HepG2 (cell line): ENCODE measurements around the gene GRAP. TPM values are rescaled to one million over a fixed set of nuclear protein-coding genes. Genes with fewer than 3 reads are reported as not detected.

Source experiments
- ARID2 ChIP-seq: sonication (generic); formaldehyde crosslinking; IDR thresholded peaks from 2 replicates; pipeline ENCODE4 v1.8.1; 2022; ENCODE audit warnings: mild to moderate bottlenecking, missing genetic modification reagents, borderline replicate concordance
- HNRNPH1 ChIP-seq: fragments of 200-400 bp; formaldehyde crosslinking; optimal IDR thresholded peaks from 2 replicates; pipeline ENCODE3; 2017; ENCODE audit warnings: mild to moderate bottlenecking, low read depth, low read length
- SOX6 ChIP-seq, 2 experiments: fragments of 450-650 bp in 1 of 2; sonication (generic) in 1 of 2; formaldehyde crosslinking in 1 of 2; IDR thresholded peaks; 2 replicates each; pipeline versions ENCODE4 v1.4.0 to v1.6.1; 2017 to 2020; ENCODE audit warnings: antibody characterized with exemption in 1 of 2, mild to moderate bottlenecking in 1 of 2, missing genetic modification reagents in 1 of 2
- SUZ12 ChIP-seq: fragments of 150-350 bp; IDR thresholded peaks from 2 replicates; pipeline ENCODE4 v1.6.1; 2014; ENCODE audit warnings: low read depth, low read length
- ZNF441 ChIP-seq: sonication (generic); formaldehyde crosslinking; IDR thresholded peaks from 2 replicates; pipeline ENCODE4 v1.7.0; 2021; ENCODE audit warnings: missing genetic modification reagents, borderline replicate concordance
- ZNF879 ChIP-seq: sonication (generic); formaldehyde crosslinking; IDR thresholded peaks from 2 replicates; pipeline ENCODE4 v1.8.1; 2023; ENCODE audit warnings: missing genetic modification reagents
- polyA plus RNA-seq, 8 experiments: library from polyadenylated mRNA; depleted of rRNA in 3 of 8; stranded (reverse) in 7 of 8; unstranded in 1 of 8; fragments of >200 nt; fragmentation: Illumina TruSeq in 4 of 8; extraction: Trizol in 4 of 8; gene quantifications; 2 replicates each; pipeline versions ENCODE4 v1.2.1 to v1.2.3, GENCODE V29; 2011 to 2016; ENCODE audit warnings: low read depth in 4 of 8, missing spikeins in 1 of 8, mixed read lengths in 1 of 8; ENCODE audit not compliant: insufficient read depth in 1 of 8
- total RNA-seq, 5 experiments: library from RNA; depleted of rRNA; stranded (reverse); fragments of >200 nt; fragmentation: Illumina TruSeq; extraction: Trizol; gene quantifications; 2 replicates each; pipeline ENCODE4 v1.2.3, GENCODE V29; 2016; ENCODE audit warnings: low read depth in 1 of 5
- TF ChIP-seq, protein P1 (sequence below): sonication (generic); formaldehyde crosslinking; IDR thresholded peaks from 2 replicates; pipeline ENCODE4 v1.9.0; 2021; ENCODE audit warnings: missing genetic modification reagents, borderline replicate concordance
- TF ChIP-seq, protein P2 (sequence below): sonication (generic); formaldehyde crosslinking; IDR thresholded peaks from 2 replicates; pipeline ENCODE4 v1.8.1; 2022; ENCODE audit warnings: low read depth, mild to moderate bottlenecking, missing genetic modification reagents
- TF ChIP-seq, protein P3 (sequence below): sonication (generic); formaldehyde crosslinking; IDR thresholded peaks from 2 replicates; pipeline ENCODE4 v1.5.0; 2020; ENCODE audit warnings: missing genetic modification reagents
- TF ChIP-seq, protein P4 (sequence below): sonication (generic); formaldehyde crosslinking; IDR thresholded peaks from 2 replicates; pipeline ENCODE4 v1.8.0; 2022; ENCODE audit warnings: mild to moderate bottlenecking, missing genetic modification reagents; ENCODE audit not compliant: insufficient replicate concordance
- TF ChIP-seq, protein P5 (sequence below): sonication (generic); formaldehyde crosslinking; IDR thresholded peaks from 2 replicates; pipeline ENCODE4 v1.5.0; 2020; ENCODE audit warnings: missing genetic modification reagents

GRAP gene
- total and polyA plus RNA-seq, 2 of the 13 experiments (the other 11 are each of a cell fraction or from before 2014, with no cell fraction given), result 0.77 to 1.7 TPM

DNA sequence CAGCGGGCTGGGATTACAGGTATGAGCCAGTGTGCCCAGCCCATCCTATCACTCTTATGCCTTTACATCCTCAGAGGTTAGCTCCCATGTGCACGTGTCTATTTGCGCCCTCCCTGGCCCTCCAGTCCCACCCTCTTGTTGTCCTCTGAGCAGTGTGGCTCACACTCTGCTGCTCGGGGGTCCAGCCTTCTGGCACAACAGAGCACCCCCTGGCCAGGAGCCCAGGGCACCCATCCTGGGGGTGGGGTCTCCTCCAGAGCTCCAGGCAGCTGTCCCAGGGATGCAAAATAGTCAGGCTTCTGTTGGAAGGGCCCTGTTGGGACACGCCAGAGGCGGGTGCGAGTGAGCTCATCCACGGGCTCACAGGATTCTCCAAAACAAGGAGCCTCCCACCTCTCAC is 30.5 kb downstream of the GRAP start (continued):
- TF ChIP-seq, protein P1, sequence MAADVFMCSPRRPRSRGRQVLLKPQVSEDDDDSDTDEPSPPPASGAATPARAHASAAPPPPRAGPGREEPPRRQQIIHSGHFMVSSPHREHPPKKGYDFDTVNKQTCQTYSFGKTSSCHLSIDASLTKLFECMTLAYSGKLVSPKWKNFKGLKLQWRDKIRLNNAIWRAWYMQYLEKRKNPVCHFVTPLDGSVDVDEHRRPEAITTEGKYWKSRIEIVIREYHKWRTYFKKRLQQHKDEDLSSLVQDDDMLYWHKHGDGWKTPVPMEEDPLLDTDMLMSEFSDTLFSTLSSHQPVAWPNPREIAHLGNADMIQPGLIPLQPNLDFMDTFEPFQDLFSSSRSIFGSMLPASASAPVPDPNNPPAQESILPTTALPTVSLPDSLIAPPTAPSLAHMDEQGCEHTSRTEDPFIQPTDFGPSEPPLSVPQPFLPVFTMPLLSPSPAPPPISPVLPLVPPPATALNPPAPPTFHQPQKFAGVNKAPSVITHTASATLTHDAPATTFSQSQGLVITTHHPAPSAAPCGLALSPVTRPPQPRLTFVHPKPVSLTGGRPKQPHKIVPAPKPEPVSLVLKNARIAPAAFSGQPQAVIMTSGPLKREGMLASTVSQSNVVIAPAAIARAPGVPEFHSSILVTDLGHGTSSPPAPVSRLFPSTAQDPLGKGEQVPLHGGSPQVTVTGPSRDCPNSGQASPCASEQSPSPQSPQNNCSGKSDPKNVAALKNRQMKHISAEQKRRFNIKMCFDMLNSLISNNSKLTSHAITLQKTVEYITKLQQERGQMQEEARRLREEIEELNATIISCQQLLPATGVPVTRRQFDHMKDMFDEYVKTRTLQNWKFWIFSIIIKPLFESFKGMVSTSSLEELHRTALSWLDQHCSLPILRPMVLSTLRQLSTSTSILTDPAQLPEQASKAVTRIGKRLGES (CRISPR knock-in tag), result no peak
- TF ChIP-seq, protein P2, sequence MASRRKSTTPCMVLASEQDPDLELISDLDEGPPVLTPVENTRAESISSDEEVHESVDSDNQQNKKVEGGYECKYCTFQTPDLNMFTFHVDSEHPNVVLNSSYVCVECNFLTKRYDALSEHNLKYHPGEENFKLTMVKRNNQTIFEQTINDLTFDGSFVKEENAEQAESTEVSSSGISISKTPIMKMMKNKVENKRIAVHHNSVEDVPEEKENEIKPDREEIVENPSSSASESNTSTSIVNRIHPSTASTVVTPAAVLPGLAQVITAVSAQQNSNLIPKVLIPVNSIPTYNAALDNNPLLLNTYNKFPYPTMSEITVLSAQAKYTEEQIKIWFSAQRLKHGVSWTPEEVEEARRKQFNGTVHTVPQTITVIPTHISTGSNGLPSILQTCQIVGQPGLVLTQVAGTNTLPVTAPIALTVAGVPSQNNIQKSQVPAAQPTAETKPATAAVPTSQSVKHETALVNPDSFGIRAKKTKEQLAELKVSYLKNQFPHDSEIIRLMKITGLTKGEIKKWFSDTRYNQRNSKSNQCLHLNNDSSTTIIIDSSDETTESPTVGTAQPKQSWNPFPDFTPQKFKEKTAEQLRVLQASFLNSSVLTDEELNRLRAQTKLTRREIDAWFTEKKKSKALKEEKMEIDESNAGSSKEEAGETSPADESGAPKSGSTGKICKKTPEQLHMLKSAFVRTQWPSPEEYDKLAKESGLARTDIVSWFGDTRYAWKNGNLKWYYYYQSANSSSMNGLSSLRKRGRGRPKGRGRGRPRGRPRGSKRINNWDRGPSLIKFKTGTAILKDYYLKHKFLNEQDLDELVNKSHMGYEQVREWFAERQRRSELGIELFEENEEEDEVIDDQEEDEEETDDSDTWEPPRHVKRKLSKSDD, result no peak
- TF ChIP-seq SOX6 (IDR thresholded peaks at IDR 0.05), result no peak
- TF ChIP-seq SOX6 (CRISPR knock-in tag; IDR thresholded peaks at IDR 0.05), result no peak
- TF ChIP-seq, protein P3, sequence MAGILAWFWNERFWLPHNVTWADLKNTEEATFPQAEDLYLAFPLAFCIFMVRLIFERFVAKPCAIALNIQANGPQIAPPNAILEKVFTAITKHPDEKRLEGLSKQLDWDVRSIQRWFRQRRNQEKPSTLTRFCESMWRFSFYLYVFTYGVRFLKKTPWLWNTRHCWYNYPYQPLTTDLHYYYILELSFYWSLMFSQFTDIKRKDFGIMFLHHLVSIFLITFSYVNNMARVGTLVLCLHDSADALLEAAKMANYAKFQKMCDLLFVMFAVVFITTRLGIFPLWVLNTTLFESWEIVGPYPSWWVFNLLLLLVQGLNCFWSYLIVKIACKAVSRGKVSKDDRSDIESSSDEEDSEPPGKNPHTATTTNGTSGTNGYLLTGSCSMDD (CRISPR knock-in tag), result no peak
- no peak for TF ChIP-seq HNRNPH1
- TF ChIP-seq ZNF441 (CRISPR knock-in tag), result no peak
- TF ChIP-seq, protein P4, sequence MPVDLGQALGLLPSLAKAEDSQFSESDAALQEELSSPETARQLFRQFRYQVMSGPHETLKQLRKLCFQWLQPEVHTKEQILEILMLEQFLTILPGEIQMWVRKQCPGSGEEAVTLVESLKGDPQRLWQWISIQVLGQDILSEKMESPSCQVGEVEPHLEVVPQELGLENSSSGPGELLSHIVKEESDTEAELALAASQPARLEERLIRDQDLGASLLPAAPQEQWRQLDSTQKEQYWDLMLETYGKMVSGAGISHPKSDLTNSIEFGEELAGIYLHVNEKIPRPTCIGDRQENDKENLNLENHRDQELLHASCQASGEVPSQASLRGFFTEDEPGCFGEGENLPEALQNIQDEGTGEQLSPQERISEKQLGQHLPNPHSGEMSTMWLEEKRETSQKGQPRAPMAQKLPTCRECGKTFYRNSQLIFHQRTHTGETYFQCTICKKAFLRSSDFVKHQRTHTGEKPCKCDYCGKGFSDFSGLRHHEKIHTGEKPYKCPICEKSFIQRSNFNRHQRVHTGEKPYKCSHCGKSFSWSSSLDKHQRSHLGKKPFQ (CRISPR knock-in tag), result no peak
- TF ChIP-seq, protein P5, sequence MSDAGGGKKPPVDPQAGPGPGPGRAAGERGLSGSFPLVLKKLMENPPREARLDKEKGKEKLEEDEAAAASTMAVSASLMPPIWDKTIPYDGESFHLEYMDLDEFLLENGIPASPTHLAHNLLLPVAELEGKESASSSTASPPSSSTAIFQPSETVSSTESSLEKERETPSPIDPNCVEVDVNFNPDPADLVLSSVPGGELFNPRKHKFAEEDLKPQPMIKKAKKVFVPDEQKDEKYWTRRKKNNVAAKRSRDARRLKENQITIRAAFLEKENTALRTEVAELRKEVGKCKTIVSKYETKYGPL (CRISPR knock-in tag), result no peak
- no peak for TF ChIP-seq SUZ12
- TF ChIP-seq ARID2, result no peak
- TF ChIP-seq ZNF879 (CRISPR knock-in tag), result no peak
